Ammon's horn (tissue), 1 donor: ENCODE results near the gene CLVS2.

Source experiments
- DNase-seq: peaks from one replicate; pipeline ENCODE4 v3.0.0-alpha.2; 2016; ENCODE audit warnings: low spot score

The CLVS2 gene, protein sequence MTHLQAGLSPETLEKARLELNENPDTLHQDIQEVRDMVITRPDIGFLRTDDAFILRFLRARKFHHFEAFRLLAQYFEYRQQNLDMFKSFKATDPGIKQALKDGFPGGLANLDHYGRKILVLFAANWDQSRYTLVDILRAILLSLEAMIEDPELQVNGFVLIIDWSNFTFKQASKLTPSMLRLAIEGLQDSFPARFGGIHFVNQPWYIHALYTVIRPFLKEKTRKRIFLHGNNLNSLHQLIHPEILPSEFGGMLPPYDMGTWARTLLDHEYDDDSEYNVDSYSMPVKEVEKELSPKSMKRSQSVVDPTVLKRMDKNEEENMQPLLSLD

DNA sequence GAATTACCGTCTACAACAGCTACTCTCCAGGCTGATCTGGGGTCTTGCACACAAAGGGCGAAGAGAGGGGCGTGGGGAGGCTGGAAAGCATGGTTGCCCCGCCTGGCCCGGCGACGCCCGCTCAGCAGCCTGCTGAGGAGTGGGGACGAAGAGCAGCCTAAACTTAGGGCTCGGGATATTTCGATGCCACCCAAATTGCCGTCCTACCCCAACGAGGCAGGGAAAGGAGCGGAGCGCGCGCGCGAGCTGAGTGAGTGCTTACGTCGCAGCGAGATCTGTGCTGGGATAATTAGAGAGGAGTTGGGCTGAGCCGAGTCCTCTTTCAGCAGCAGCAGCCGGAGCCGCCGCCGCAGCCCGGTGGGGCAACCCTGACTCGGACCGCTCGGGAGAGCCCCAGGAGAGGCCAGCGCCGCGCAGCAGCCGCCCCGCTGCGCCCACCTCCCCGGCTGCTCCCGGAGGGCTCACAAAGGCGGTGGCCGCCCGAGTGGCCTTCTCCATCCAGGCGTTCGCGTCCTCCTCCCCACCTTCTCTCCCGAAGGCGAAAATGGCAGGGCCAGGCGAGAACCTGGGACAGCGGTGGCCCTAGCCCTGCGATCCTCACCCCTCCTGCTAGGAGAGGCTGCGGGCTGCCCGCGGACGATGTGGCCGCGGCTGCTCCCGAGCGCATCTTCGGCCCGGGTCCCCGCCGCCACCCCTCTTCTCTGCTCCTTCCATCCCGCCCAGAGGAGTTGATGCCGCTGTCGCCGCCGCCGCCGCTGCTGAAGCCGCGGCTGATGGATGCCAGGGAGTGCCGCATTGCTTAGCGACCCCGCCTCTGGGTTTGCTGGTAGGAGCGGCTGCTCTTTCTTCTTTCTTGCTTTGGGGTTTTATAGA lies at the start of gene CLVS2:
CLVS2 (plus strand) TSS at position 315 of the 873 bp plus-strand sequence. CDS start 1,543 bp downstream, outside the sequence.
- peak; percentile 80 for DNase-seq

- peak; percentile 25 for DNase-seq
Measured at GRCh38 chr6:122947355-122947754, 48.7 kb upstream of the CLVS2 start.

- DNase-seq: no peak
Measured at GRCh38 chr6:122953766-122954165, 42.3 kb upstream of the CLVS2 start.

- DNase-seq: no peak
Measured at GRCh38 chr6:122956376-122956775, 39.7 kb upstream of the CLVS2 start.

- DNase-seq: no peak
Measured at GRCh38 chr6:122962000-122962624, 33.9 kb upstream of the CLVS2 start.

GRCh38 chr6:122969999-122970533 lies 26.0 kb upstream of the CLVS2 start:
- DNase-seq: no peak

DNA sequence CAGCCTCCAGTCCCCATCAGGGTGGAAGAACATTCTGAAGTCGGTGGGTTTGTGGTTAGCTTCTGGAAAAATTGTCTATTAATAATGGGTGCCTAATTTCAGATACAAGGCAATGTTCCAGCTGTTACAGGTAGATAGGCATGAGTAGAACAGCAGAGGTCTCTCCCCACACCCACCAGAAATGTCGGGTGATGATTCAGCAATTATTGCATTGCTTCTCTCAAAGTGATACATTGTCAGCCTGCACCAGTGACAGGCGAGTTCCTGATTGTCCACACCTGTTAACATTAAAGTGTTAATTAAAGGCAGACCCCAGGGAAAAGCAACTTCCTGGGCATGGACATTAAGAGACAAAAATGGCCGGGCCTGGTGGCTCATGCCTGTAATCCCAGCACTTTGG lies 18.9 kb upstream of the CLVS2 start:
- no peak for DNase-seq

DNA sequence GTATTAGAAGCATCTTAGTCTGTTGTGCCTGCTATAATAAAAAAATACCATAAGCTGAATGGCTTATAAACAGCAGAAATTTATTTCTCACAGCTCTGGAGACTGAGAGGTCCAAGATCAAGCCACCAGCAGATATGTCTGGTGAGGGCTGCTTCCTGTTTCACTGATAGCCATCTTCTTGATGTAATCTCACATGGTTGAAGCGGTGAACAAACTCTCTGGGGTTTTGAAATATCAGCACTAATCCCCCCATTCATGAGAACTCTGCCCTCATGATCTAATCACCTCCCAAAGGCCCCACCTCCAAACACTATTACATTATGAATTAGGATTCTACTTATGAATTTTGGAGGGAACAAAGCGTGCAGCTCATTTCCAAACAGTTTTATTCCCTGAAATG lies 11.6 kb upstream of the CLVS2 start:
- DNase-seq: no peak

DNA sequence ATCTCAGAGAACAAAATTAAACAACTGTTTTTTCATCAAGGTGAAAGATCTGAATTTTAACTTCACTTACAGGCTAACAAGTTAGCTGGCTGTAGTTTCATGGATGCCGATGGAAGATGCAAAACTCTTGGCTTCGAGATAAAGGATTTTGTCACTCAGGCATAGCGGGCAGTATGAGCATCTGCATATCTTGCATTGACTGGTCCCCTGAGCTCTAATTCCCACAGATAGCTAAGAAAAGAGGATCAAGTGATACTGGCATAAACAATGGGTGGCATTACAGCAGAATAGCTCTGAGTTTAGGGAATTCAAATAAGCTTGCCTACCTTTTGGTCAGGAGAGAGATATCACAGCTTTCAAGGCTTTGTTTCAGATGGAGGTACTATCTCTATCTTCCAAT lies 1.8 kb upstream of the CLVS2 start:
- no peak for DNase-seq

DNA sequence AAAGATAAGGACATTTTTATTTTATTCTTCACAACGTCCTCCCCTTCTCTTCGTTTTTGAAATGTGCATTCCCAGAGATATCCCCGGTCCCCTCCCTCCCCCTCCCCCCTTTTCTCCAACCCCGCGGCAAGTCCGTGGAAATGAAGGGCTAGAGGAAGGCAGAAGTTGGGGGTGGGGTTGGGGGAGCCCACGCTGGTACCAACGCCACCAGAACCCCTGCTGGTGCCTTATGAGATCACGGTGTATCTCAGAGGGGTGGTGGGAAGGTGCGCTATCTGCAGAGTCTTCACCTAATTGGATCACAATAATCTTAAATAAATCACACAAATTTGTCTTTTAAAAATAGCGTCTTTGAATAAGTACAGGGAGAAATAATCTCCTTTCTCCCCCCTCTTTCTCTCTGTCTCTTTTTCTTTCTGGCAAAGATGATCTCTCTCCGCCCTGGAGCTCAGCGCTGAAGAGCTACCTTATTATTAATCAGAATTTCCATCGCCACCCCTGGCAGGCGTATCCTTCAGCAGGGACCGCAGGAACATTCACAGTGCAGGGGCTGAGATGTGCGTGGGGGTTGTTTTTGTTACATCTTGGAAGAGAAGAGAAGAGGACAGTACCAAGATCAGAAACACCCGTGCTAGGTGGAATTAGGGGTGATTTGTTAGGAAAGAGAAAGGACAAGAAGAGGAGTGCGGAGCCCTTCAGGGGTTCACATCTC lies 915 bp downstream of the CLVS2 start:
- peak; percentile 36 for DNase-seq

DNA sequence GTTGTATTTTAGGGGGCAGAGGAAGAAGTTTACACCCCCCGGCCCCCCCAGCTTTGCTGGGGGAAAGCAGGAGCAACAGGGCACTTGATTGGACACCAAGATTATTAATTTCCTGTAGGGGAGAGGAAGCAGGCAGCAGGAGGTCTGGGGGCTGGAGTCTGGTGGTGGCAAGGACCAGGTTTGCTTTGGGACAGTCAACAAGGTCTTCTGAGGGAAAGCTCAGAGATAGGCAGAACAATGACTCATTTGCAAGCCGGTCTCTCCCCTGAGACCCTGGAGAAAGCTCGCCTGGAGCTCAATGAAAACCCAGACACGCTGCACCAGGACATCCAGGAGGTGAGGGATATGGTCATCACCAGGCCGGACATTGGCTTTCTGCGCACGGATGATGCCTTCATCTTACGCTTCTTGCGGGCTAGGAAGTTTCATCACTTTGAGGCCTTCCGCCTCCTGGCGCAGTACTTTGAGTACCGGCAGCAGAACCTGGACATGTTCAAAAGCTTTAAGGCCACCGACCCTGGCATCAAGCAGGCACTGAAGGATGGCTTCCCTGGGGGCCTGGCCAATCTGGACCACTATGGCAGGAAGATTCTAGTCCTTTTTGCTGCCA lies 1.6 kb downstream of the CLVS2 start:
- no peak for DNase-seq

GRCh38 chr6:122998403-122998975 lies 2.5 kb downstream of the CLVS2 start:
- no peak for DNase-seq

GRCh38 chr6:123000244-123000770 lies 4.3 kb downstream of the CLVS2 start:
- DNase-seq: no peak

GRCh38 chr6:123001540-123001939 lies 5.5 kb downstream of the CLVS2 start:
- no peak for DNase-seq

DNA sequence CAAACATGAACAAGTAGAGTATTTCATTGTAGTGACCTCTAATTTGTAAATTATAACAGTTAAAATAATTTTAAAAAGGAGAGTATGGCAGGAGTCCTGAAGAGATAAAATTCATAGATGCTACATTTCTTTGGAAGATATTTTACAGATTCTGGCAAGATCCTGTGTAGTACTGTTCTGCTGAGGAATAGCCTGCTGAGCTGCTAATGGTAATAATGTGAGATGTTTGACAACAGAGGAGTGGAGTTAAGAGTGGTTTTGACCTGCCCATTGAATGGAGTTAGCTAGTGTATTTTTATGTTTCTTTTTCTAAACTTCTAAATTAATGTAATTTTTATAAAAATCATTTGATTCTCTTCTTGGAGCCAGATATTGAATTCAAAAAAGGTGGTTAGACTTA lies 11.8 kb downstream of the CLVS2 start:
- no peak for DNase-seq

DNA sequence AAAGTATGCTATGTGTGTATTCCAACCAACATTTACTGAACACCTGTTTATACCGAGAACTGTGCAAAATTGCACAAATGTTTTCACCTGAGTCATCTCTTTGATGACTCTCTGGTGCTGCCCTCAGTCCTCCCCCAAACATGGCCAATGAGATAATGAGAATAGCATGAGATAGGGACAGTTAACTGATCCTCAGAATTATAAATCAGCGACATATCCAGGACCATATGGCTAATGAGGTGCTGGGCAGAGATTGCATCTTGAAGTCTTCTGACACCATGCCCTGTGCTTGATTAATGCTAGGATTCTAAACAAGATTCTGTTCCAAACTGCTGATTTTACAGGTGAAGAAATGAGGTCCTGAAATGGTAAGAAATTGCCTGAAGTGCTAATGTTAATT lies 13.0 kb downstream of the CLVS2 start:
- no peak for DNase-seq

GRCh38 chr6:123014835-123015234 lies 18.8 kb downstream of the CLVS2 start:
- no peak for DNase-seq

DNA sequence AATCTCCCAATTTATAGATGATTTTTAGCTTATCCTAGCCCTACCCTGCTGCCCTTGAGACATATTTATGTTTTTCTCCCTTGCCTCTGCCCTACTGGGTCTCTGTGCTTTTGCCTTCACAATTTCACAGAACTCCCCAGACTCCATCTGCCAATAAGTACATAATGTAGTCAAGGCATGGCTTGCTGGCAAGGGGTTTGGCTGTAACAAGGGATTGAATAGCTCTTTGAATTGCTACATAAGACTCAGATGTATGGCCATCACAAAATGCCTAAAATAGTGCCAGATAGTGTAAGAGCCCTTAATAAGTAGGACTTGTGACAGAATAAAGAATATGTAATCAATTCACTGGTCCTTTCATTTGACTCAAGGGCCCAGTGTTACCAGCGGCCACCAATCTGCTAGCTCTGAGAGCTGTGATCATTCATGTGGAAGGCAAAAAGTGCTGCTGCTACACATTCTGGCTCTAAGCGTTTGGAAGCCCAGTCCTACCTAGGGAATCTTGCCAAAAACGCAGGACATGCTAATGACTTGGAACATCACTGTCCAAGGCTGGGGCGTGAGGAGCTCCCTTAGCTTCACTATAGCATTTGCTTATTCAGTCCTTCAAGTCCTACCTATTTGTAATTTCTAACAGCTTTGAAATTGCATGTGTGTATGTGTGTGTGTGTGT lies 20.5 kb downstream of the CLVS2 start:
- peak; percentile 85 for DNase-seq

DNA sequence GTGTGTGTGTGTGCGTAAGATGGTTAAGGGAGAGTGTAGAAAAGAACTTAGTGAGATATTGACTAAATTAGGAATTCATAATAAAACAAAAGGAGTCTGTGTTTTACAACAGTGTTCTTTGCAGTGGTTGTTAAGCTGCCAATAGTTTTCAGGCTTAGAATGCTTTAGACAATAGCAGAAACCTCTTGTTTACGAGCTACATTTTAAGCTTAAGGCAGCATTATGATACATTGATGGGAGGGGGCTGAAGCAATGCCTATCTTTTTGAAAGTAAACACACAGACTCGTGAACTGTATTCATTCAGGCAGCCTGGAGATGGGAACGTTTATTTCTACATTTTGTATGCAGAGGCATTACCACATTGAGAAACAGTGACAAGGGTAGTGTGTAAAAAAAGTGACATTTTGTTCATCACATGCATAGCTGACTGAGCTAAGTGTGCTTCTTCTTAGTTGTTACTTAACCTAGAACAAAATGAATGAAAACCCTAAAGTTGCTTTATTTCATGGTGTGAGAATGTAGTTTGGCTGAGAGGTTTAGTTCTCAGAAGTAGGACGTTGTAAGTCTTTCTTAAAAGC lies 21.2 kb downstream of the CLVS2 start:
- DNase-seq: peak; percentile 49

DNA sequence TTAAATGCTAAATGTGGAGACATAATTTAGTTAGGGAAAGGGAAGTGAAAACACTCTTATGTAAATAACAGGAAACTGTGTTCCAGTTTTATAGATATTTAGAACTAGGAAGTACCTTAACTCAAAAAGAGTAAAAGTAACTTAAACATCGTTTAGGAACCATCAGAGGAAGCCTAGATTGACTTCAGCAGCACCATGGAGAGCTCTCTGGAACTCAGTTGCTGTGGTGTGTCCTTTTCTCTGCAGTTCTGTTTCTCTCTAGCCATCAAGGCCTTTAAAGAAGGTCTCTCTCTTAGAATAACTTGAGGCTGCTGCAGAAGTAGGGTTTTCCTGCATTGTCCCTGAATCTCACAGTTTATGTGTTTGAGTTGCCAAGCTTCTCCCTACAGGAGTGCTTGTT lies 26.9 kb downstream of the CLVS2 start:
- no peak for DNase-seq
